Keratinocyte (primary cell): Measurements from ENCODE around the gene PRKCH. TPM values are rescaled to one million over a fixed set of nuclear protein-coding genes. Genes with fewer than 3 reads are reported as not detected.

Source experiments
- DNase-seq: peaks from one replicate; pipeline ENCODE4 v3.0.0-alpha.2; 2011; ENCODE audit warnings: low read depth, missing footprints, low spot score
- FAIRE-seq: peaks from 2 replicates; lab custom pipeline; 2011; peaks lifted over from hg19 to GRCh38; lab: Jason Lieb, UNC
- H2AFZ ChIP-seq: 2 replicates; pipeline ENCODE4 v1.6.0; 2012; ENCODE audit warnings: low read length, control low read depth, inconsistent platforms; ENCODE audit not compliant: control insufficient read depth
- H3K27ac ChIP-seq: 2 replicates; pipeline ENCODE4 v1.5.1; 2011; ENCODE audit warnings: low read length; ENCODE audit not compliant: control insufficient read depth, insufficient read depth
- H3K27me3 ChIP-seq: 3 replicates; pipeline ENCODE4 v1.6.0; 2011; ENCODE audit warnings: low read length; ENCODE audit not compliant: control insufficient read depth, insufficient read depth; ENCODE audit errors: extremely low read depth
- H3K36me3 ChIP-seq, 2 experiments: 2 replicates in 1 of 2; 3 replicates in 1 of 2; pipeline ENCODE4 v1.5.1; 2011; ENCODE audit warnings: low read length in 2 of 2, mild to moderate bottlenecking in 1 of 2; ENCODE audit not compliant: control insufficient read depth in 2 of 2, insufficient read depth in 2 of 2; ENCODE audit errors: extremely low read depth in 1 of 2
- H3K4me1 ChIP-seq: 3 replicates; pipeline ENCODE4 v1.5.1; 2011; ENCODE audit warnings: low read length; ENCODE audit not compliant: control insufficient read depth, insufficient read depth; ENCODE audit errors: extremely low read depth
- H3K4me2 ChIP-seq: 3 replicates; pipeline ENCODE4 v1.6.0; 2011; ENCODE audit warnings: low read depth, low read length; ENCODE audit not compliant: control insufficient read depth, insufficient read depth; ENCODE audit errors: extremely low read depth
- H3K4me3 ChIP-seq, 3 experiments: fragments of 200-600 bp in 1 of 3; sonication (generic) in 1 of 3; 2 replicates in 2 of 3; 3 replicates in 1 of 3; pipeline ENCODE4 v1.5.1; 2011 to 2016; ENCODE audit warnings: low read length in 3 of 3, mild to moderate bottlenecking in 3 of 3, control low read depth in 2 of 3, inconsistent platforms in 1 of 3, low read depth in 1 of 3, mixed read lengths in 1 of 3, mixed run types in 1 of 3, moderate library complexity in 1 of 3; ENCODE audit not compliant: control insufficient read depth in 2 of 3, insufficient read depth in 2 of 3; ENCODE audit errors: extremely low read depth in 1 of 3
- H3K79me2 ChIP-seq: 2 replicates; pipeline ENCODE4 v1.6.0; 2012; ENCODE audit warnings: low read length; ENCODE audit not compliant: control insufficient read depth, insufficient read depth
- H3K9ac ChIP-seq: 3 replicates; pipeline ENCODE4 v1.6.0; 2011; ENCODE audit warnings: low read length; ENCODE audit not compliant: control insufficient read depth, insufficient read depth; ENCODE audit errors: extremely low read depth
- H3K9me1 ChIP-seq: 3 replicates; pipeline ENCODE4 v1.6.0; 2011; ENCODE audit warnings: low read length; ENCODE audit not compliant: control insufficient read depth, insufficient read depth; ENCODE audit errors: extremely low read depth
- H3K9me3 ChIP-seq: 2 replicates; pipeline ENCODE4 v1.5.1; 2012; ENCODE audit warnings: low read depth, low read length; ENCODE audit not compliant: control insufficient read depth
- H4K20me1 ChIP-seq: 3 replicates; pipeline ENCODE4 v1.6.0; 2011; ENCODE audit warnings: low read length; ENCODE audit not compliant: control insufficient read depth, insufficient read depth; ENCODE audit errors: extremely low read depth
- CTCF ChIP-seq, 3 experiments: IDR thresholded peaks in 1 of 3; conservative IDR thresholded peaks in 1 of 3; optimal IDR thresholded peaks in 1 of 3; 2 replicates in 2 of 3; 3 replicates in 1 of 3; pipeline versions ENCODE3 to v1.5.1; 2011; ENCODE audit warnings: low read length in 3 of 3, mild to moderate bottlenecking in 3 of 3, moderate library complexity in 2 of 3, control low read depth in 1 of 3, inconsistent platforms in 1 of 3; ENCODE audit not compliant: insufficient read depth in 2 of 3; ENCODE audit errors: extremely low read depth in 1 of 3
- EZH2 ChIP-seq: IDR thresholded peaks from one replicate; pipeline ENCODE4 v1.6.1; 2012; ENCODE audit warnings: inconsistent platforms, mild to moderate bottlenecking, low read length, moderate library complexity
- dilution Hi-C: fragments of 300-500 bp; cut with MboI; formaldehyde crosslinking; loops from one replicate; pipeline ENCODE4 v1.7.0; 2020; ENCODE audit warnings: low sequenced_read_pairs; ENCODE audit not compliant: extremely low pct_ligation_motif_present
- polyA plus RNA-seq, 5 experiments: library from polyadenylated mRNA; depleted of rRNA in 3 of 5; stranded (reverse) in 3 of 5; stranded (forward) in 1 of 5; unstranded in 1 of 5; fragments of >200 nt; gene quantifications; 1 replicate in 1 of 5; 2 replicates in 3 of 5; 3 replicates in 1 of 5; pipeline versions ENCODE4 v1.2.1 to v1.2.3, GENCODE V29; 2011 to 2012; ENCODE audit warnings: missing spikeins in 2 of 5, low read depth in 1 of 5, low replicate concordance in 1 of 5

PRKCH gene
- polyA plus RNA-seq, 1 donor (not counting 4 experiments of a cell fraction or from before 2014, with no cell fraction given): 13.7 TPM

GRCh38 chr14:61516118-61516743 lies 194.9 kb downstream of the PRKCH start:
- H2AFZ ChIP-seq: no peak overlapping the region
- no peaks in the 10 kb centered on the region for H3K9me3 ChIP-seq
- H3K4me3 ChIP-seq: no peak overlapping the region
- no peaks in the 10 kb centered on the region for H3K36me3 ChIP-seq
- H3K79me2 ChIP-seq: no peaks in the 10 kb centered on the region
- H4K20me1 ChIP-seq: no peaks in the 10 kb centered on the region
- dilution Hi-C loops: no loop called here
- no peak for DNase-seq
- TF ChIP-seq CTCF (optimal IDR thresholded peaks at IDR 0.05 in 1 of 3, IDR thresholded peaks at IDR 0.05 in 1 of 3, conservative IDR thresholded peaks at IDR 0.05 in 1 of 3; ENCODE audit: extremely low read depth in 1 of 3, insufficient read depth in 2 of 3, low read length in 3 of 3): no peak
- TF ChIP-seq EZH2: no peak
- H3K4me2 ChIP-seq: no peak overlapping the region
- no peaks in the 10 kb centered on the region for H3K27me3 ChIP-seq
- H3K27ac ChIP-seq: no peak overlapping the region
- H3K9me1 ChIP-seq: no peaks in the 10 kb centered on the region
- FAIRE-seq: no peak
- H3K9ac ChIP-seq: no peak overlapping the region
- H3K4me1 ChIP-seq: peaks cover 22% of the 10 kb centered on the region

GRCh38 chr14:61516964-61517653 lies 195.7 kb downstream of the PRKCH start:
- Histone ChIP-seq H4K20me1 (no peaks in the 10 kb centered on the region), H3K27me3 (no peaks in the 10 kb centered on the region), H3K79me2 (no peaks in the 10 kb centered on the region), H3K27ac (no peak overlapping the region), H3K9me1 (no peaks in the 10 kb centered on the region), H3K36me3 (no peaks in the 10 kb centered on the region), H3K4me2 (no peak overlapping the region), H3K4me1 (peaks cover 13% of the 10 kb centered on the region), H3K9me3 (no peaks in the 10 kb centered on the region), H3K9ac (no peak overlapping the region), H2AFZ (no peak overlapping the region), H3K4me3 (no peak overlapping the region)
- no peak for FAIRE-seq
- no peak for DNase-seq
- dilution Hi-C loops: no loop called here
- no peak for TF ChIP-seq CTCF (optimal IDR thresholded peaks at IDR 0.05 in 1 of 3, IDR thresholded peaks at IDR 0.05 in 1 of 3, conservative IDR thresholded peaks at IDR 0.05 in 1 of 3; ENCODE audit: extremely low read depth in 1 of 3, insufficient read depth in 2 of 3, low read length in 3 of 3)
- no peak for TF ChIP-seq EZH2
